Uterus (tissue), 4 donors: ENCODE results near the gene EMD. TPM values are rescaled to one million over a fixed set of nuclear protein-coding genes. Genes with fewer than 3 reads are reported as not detected.
A peak's percentile ranks its signal among the peaks of the same experiment; 100 is the strongest.
"Not testable (repeated sequence)": the region's sequence is repeated elsewhere in the genome, so short reads cannot be mapped to it uniquely, and the experiment has no call there.

Experiments
- DNase-seq, 2 donors: peaks; one replicate each; pipeline ENCODE4 v3.0.0-alpha.2; 2019 to 2020
- H3K27ac ChIP-seq, 2 donors: fragments of 200-600 bp; sonication (generic); 1 replicate in 1 of 2; 2 replicates in 1 of 2; pipeline ENCODE4 v1.5.1; 2016 to 2018
- H3K27me3 ChIP-seq, 2 donors: fragments of 200-600 bp; sonication (generic); one replicate each; pipeline ENCODE4 v1.5.1; 2018 to 2019; ENCODE audit warnings: control low read depth in 1 of 2
- H3K36me3 ChIP-seq, 2 donors: fragments of 200-600 bp; sonication (generic); one replicate each; pipeline ENCODE4 v1.5.1; 2019; ENCODE audit warnings: control low read depth in 1 of 2
- H3K4me1 ChIP-seq, 2 donors: fragments of 200-600 bp; sonication (generic); one replicate each; pipeline ENCODE4 v1.5.1; 2018 to 2019; ENCODE audit warnings: control low read depth in 1 of 2
- H3K4me3 ChIP-seq, 2 donors: fragments of 200-600 bp; sonication (generic); 1 replicate in 1 of 2; 2 replicates in 1 of 2; pipeline ENCODE4 v1.5.1; 2018 to 2019; ENCODE audit warnings: mild to moderate bottlenecking in 1 of 2
- H3K9me3 ChIP-seq, 2 donors: fragments of 200-600 bp; sonication (generic); one replicate each; pipeline ENCODE4 v1.5.1; 2019; ENCODE audit warnings: control low read depth in 1 of 2
- CTCF ChIP-seq, 4 experiments: fragments of 200-600 bp in 2 of 4; fragments of 450-650 bp in 2 of 4; sonication (generic) in 2 of 4; IDR thresholded peaks; one replicate each; pipeline ENCODE4 v1.5.1; 2016 to 2019; ENCODE audit warnings: antibody characterized with exemption in 4 of 4, mild to moderate bottlenecking in 2 of 4, moderate library complexity in 1 of 4
- POLR2A ChIP-seq, 2 donors: fragments of 450-650 bp; IDR thresholded peaks; one replicate each; pipeline ENCODE4 v1.6.1; 2016; ENCODE audit warnings: antibody characterized with exemption in 2 of 2, mild to moderate bottlenecking in 1 of 2, moderate library complexity in 1 of 2
- intact Hi-C: fragments of 100-400 bp; cut with DNase I; formaldehyde crosslinking; loops from one replicate; pipeline ENCODE4 v1.15.1; 2023; ENCODE audit warnings: low total_unique reads
- total RNA-seq, 4 donors: library from RNA; depleted of rRNA in 3 of 4; stranded (reverse); fragments of >200 nt in 3 of 4; gene quantifications; one replicate each; pipeline versions ENCODE4 v1.1.0 to v1.2.4, GENCODE V29; 2014 to 2023
- donor health status: DM: yes; HTN: yes; CAD: no.

The EMD gene
- total RNA-seq, 4 donors from 2014 or later, result 13.6 to 118 (median 44.4) TPM

GRCh38 chrX:154381271-154381670 lies 2.2 kb downstream of the EMD start:
- TF ChIP-seq CTCF (IDR thresholded peaks at IDR 0.05), result no peak
- TF ChIP-seq POLR2A (IDR thresholded peaks at IDR 0.05), result no peak
- no peaks in the 10 kb centered on the region for H3K4me1 ChIP-seq
- H3K36me3 ChIP-seq, result no peaks in the 10 kb centered on the region
- no peaks in the 10 kb centered on the region for H3K9me3 ChIP-seq
- DNase-seq, result no peak
- H3K27me3 ChIP-seq, result no peaks in the 10 kb centered on the region
- intact Hi-C loops, result no loop called here
- no peak overlapping the region for H3K4me3 ChIP-seq
- no peak overlapping the region for H3K27ac ChIP-seq

- DNase-seq, result peak in 1 of 2 donors; percentile 48
- no peak overlapping the region for H3K27ac ChIP-seq
- no peaks in the 10 kb centered on the region for H3K27me3 ChIP-seq
- H3K4me3 ChIP-seq, result no peak overlapping the region
- no peak for TF ChIP-seq POLR2A (IDR thresholded peaks at IDR 0.05)
- intact Hi-C loops, result no loop called here
- H3K4me1 ChIP-seq, result no peaks in the 10 kb centered on the region
- H3K9me3 ChIP-seq, result no peaks in the 10 kb centered on the region
- H3K36me3 ChIP-seq, result no peaks in the 10 kb centered on the region
These were observed 3.5 kb downstream of the EMD start for GRCh38 chrX:154382483-154383069.

- TF ChIP-seq CTCF (IDR thresholded peaks at IDR 0.05) (no peak), POLR2A (IDR thresholded peaks at IDR 0.05) (no peak)
- DNase-seq, result peak; percentile 39 to 48
- H3K36me3 ChIP-seq, result no peaks in the 10 kb centered on the region
- H3K9me3 ChIP-seq, result no peaks in the 10 kb centered on the region
- H3K27me3 ChIP-seq, result no peaks in the 10 kb centered on the region
- H3K4me3 ChIP-seq, result no peak overlapping the region
- H3K27ac ChIP-seq, result peak overlapping the region; percentile 1 to 51
- H3K4me1 ChIP-seq, result no peaks in the 10 kb centered on the region
- intact Hi-C loops, result no loop called here
These were observed 4.5 kb downstream of the EMD start for GRCh38 chrX:154383359-154384283.

- Histone ChIP-seq H3K9me3 (no peaks in the 10 kb centered on the region), H3K4me1 (no peaks in the 10 kb centered on the region), H3K4me3 (no peak overlapping the region), H3K27ac (peak overlapping the region; percentile 1 to 51), H3K27me3 (no peaks in the 10 kb centered on the region), H3K36me3 (no peaks in the 10 kb centered on the region)
- DNase-seq, result peak; percentile 41
- TF ChIP-seq CTCF (IDR thresholded peaks at IDR 0.05) (peak; percentile 20 to 49 (median 36)), POLR2A (IDR thresholded peaks at IDR 0.05) (no peak)
- intact Hi-C loops, result no loop called here
These were observed 5.3 kb downstream of the EMD start for GRCh38 chrX:154384284-154384892.

GRCh38 chrX:154388094-154388493 lies 9.0 kb downstream of the EMD start:
- DNase-seq, H3K27ac ChIP-seq, H3K4me1 ChIP-seq, intact Hi-C loops, H3K9me3 ChIP-seq, H3K36me3 ChIP-seq, H3K27me3 ChIP-seq, H3K4me3 ChIP-seq: not testable (repeated sequence)

- intact Hi-C loops, H3K27me3 ChIP-seq, H3K4me3 ChIP-seq, H3K4me1 ChIP-seq, H3K36me3 ChIP-seq, H3K9me3 ChIP-seq, DNase-seq, H3K27ac ChIP-seq: not testable (repeated sequence)
These were observed 9.6 kb downstream of the EMD start for GRCh38 chrX:154388649-154389048.

- H3K4me3 ChIP-seq, H3K36me3 ChIP-seq, H3K9me3 ChIP-seq, H3K4me1 ChIP-seq, intact Hi-C loops, H3K27me3 ChIP-seq: not testable (repeated sequence)
- peak overlapping the region in 1 of 2 donors; percentile 86 for H3K27ac ChIP-seq
- DNase-seq, result peak; percentile 20 to 28
These were observed 11.0 kb downstream of the EMD start for GRCh38 chrX:154389812-154390747.

- H3K4me3 ChIP-seq, DNase-seq, H3K27me3 ChIP-seq, intact Hi-C loops, H3K4me1 ChIP-seq, H3K9me3 ChIP-seq, H3K36me3 ChIP-seq: not testable (repeated sequence)
- peak overlapping the region; percentile 92 to 99 for H3K27ac ChIP-seq
These were observed 17.3 kb downstream of the EMD start for GRCh38 chrX:154396363-154396762.
